ENCODE results near the gene RINL. TPM values are rescaled to one million over a fixed set of nuclear protein-coding genes. Genes with fewer than 3 reads are reported as not detected.

RINL gene, protein sequence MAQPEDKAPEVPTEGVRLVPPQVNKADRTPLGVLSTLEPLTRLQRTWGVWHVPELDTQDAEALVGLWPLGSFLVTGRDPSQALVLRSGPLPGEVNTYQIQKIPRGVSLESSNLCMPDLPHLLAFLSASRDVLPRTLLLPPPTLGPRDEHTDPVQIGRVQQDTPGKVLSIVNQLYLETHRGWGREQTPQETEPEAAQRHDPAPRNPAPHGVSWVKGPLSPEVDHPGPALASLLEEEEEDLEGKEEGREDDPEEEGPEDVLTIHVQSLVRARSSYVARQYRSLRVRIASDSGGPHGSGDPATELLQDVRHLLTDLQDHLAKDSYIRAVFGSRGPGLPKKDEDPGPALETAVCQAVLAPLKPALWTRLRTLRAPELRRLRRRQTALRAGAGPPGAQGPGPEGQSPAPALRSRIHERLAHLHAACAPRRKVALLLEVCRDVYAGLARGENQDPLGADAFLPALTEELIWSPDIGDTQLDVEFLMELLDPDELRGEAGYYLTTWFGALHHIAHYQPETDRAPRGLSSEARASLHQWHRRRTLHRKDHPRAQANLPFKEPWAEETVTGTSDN
- total RNA-seq = 10 to 100 TPM; 56.6 to 64.4 TPM

DNA sequence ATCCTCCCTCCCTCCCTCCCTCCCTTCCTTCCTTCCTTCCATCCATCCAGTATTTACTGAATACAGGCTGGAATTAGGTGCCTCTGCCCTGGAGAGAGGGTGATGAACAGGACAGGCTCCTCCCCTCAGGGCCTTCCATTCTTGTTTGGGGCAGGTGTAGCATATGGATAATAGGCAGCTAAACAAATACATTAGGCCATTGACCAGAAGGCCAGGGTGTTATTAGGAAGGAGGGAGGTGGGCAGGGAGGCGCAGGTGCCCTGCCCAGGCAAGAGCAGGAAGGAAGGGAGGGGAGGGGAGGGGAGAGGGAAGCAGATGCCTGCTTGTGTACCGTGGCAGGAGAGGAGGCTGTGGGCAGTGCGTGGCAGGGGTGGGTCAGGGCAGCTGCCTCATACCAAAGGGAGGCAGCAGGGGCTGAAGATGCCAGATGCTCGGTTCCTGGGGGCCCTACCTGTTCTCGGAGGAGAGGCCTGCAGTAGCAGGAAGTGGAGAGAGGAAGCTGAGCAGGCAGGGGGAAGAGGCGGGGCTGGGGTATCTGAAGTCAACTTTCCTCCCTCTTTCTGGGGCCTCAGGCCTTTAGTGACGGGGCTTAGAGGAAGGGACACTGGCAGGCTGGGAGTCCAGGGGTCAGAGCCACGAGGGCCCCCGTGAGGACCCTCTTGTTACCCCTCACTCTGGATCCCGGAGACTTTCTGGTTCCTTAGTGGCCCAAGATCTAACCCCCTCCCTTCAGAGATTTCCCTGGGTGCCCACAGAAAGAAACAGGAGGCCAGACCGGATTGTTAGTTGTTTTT lies at the start of gene RINL:
Gene RINL, minus strand, starts transcription at position 495 of the 794 bp plus-strand sequence. CDS start 1,533 bp downstream, outside the sequence.

DNA sequence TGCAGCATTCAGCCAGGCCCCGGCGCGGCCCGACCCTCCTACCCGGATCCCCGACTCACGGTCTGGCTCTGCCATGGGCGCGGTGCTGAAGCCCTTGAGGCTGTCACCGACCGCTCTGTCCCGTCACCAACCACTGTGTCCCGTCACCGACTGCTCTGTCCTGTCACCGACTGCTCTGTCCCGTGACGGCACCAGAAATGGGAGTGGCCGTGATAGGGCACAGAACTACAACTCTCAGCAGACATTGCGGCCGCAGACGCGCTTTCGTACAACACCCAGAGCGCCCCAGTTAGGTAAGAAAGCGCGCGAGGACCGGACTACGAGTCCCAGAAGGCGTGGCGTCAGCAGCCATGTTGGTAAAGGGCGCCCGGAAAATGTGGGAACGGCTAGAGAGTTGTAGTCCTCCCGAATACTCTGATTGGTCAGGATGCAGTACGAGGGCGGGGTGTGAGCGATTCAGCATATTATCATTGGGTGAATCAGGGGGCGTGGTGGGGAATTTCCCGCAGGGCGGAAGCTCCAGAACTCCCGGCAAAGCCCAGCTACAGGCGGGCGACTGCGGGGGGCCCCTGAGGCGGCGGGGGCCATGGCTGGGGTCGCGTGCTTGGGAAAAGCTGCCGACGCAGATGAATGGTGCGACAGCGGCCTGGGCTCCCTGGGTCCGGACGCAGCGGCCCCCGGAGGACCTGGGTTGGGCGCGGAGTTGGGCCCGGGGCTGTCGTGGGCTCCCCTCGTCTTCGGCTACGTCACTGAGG lies 21.5 kb upstream of the RINL start, which contains the start of the genes NFKBIB and SIRT2:
Gene NFKBIB, plus strand, starts transcription at position 523 of the 755 bp plus-strand sequence. Its CDS starts 64 bp downstream, at position 587.
Gene SIRT2, minus strand, starts transcription at position 172 of the 755 bp plus-strand sequence. Its CDS starts 97 bp downstream, at position 75.

DNA sequence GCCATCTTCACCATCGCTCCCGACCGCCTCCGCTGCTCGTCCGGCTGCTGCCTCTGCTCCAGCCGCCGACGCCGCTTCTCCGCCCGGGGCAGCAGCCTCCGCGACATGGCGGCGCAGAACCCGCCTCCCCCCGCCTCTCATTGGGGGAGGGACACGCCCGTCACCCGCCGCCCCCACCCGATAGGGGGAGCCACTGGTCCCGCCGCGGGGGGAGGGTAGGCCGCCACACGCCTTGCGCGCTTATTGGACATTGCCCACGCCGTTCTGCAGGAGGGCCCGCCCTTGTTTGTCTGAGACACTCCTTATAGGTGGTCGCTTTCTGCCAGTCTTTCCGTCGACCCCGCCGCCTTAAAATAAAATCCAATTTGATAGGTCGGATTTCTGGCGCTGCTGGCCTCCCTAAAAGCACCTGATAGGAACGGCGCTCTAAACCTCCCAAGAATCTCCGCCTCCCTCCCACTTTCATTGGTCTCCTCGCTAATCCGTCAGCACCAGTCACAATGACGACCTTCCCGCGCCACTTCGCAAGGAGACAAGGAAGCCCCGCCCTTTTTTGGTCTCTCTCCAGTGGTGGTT lies 28.1 kb downstream of the RINL start, which contains the start of gene HNRNPL:
Gene HNRNPL, minus strand, starts transcription at position 127 of the 576 bp plus-strand sequence. Its CDS starts 20 bp downstream, at position 107.

Other genes starting within 250 kb of the RINL start
- gene ACTN4, start 230.6 kb downstream of the RINL start, total RNA-seq = 100 to 1,000 TPM; 316 to 318 TPM
- 10 to 100 TPM; 10.2 to 10.3 TPM for gene CAPN12, start 133.8 kb downstream of the RINL start, total RNA-seq
- gene LGALS7, start 104.8 kb downstream of the RINL start, total RNA-seq = not detected
- not detected for gene LGALS7B, start 89.1 kb downstream of the RINL start, total RNA-seq
- 1 to 10 TPM; 1.6 to 2.2 TPM for gene LGALS4, start 65.3 kb downstream of the RINL start, total RNA-seq
- 100 to 1,000 TPM; 146 to 156 TPM for gene ECH1, start 46.5 kb downstream of the RINL start, total RNA-seq
- 100 to 1,000 TPM; 430 to 450 TPM for gene HNRNPL, start 28.3 kb downstream of the RINL start, total RNA-seq
- 10 to 100 TPM; 44.2 to 47.9 TPM for gene SIRT2, start 21.3 kb upstream of the RINL start, total RNA-seq
- gene NFKBIB, start 21.7 kb upstream of the RINL start, total RNA-seq = 10 to 100 TPM; 25.2 to 27.5 TPM
- under 1 TPM; 0.43 to 0.83 TPM for gene CCER2, start 33.9 kb upstream of the RINL start, total RNA-seq
- gene SARS2, start 52.5 kb upstream of the RINL start, total RNA-seq = 10 to 100 TPM; 31.1 to 31.7 TPM
- 10 to 100 TPM; 41.9 to 42.3 TPM for gene MRPS12, start 52.7 kb upstream of the RINL start, total RNA-seq
- not detected for gene FBXO17, start 97.5 kb upstream of the RINL start, total RNA-seq
- not detected for gene FBXO27, start 154.3 kb upstream of the RINL start, total RNA-seq
- not detected for gene ACP7, start 206.1 kb upstream of the RINL start, total RNA-seq
- 10 to 100 TPM; 15.1 to 15.5 TPM for gene PAK4, start 247.5 kb upstream of the RINL start, total RNA-seq